ENCODE measurements around the gene C1GALT1C1.
A peak's percentile ranks its signal among the peaks of the same experiment; 100 is the strongest.

- TF ChIP-seq BHLHE40 (IDR thresholded peaks at IDR 0.05; ENCODE audit: borderline replicate concordance) = no peak
- TF ChIP-seq PKNOX1 (IDR thresholded peaks at IDR 0.05) = peak; percentile 95
- TF ChIP-seq FOXM1 (IDR thresholded peaks at IDR 0.05; ENCODE audit: borderline replicate concordance) = no peak
- no peak for TF ChIP-seq ARNT (IDR thresholded peaks at IDR 0.05)
- TF ChIP-seq L3MBTL2 (conservative IDR thresholded peaks at IDR 0.05) = peak; percentile 66
Measured at GRCh38 chrX:120603707-120604360, 26.0 kb downstream of the C1GALT1C1 start, which contains the start of gene MCTS1.

All from HEK293T (cell line).